Heart left ventricle (tissue), 16 donors: ENCODE data around the gene NCMAP. TPM values are rescaled to one million over a fixed set of nuclear protein-coding genes. Genes with fewer than 3 reads are reported as not detected.

ENCODE experiments used
- ATAC-seq, 4 donors: fragments of 200-7000 bp; cut with Tn5 transposase; one replicate each; pipeline ENCODE4 v1.9.1; 2020 to 2022; ENCODE audit warnings: moderate library complexity in 4 of 4, mild to moderate bottlenecking in 3 of 4, moderate number of reproducible peaks in 1 of 4
- DNase-seq, 5 donors: peaks; one replicate each; pipeline ENCODE4 v3.0.0-alpha.2; 2020
- H3K27ac ChIP-seq, 12 donors: fragments of 200-600 bp; sonication (generic) in 4 of 12; one replicate each; pipeline versions ENCODE4 v1.5.0 to v1.8.0; 2016 to 2022; ENCODE audit warnings: mild to moderate bottlenecking in 2 of 12
- H3K27me3 ChIP-seq, 9 donors: fragments of 200-600 bp; sonication (generic) in 2 of 9; one replicate each; pipeline versions ENCODE4 v1.5.1 to v1.8.0; 2016 to 2022; ENCODE audit warnings: mild to moderate bottlenecking in 3 of 9
- H3K36me3 ChIP-seq, 9 donors: fragments of 200-600 bp; sonication (generic) in 2 of 9; one replicate each; pipeline versions ENCODE4 v1.5.0 to v1.8.0; 2018 to 2022; ENCODE audit warnings: mild to moderate bottlenecking in 2 of 9
- H3K4me1 ChIP-seq, 12 donors: fragments of 200-600 bp; sonication (generic) in 4 of 12; one replicate each; pipeline versions ENCODE4 v1.5.0 to v1.8.0; 2016 to 2022; ENCODE audit warnings: mild to moderate bottlenecking in 3 of 12
- H3K4me3 ChIP-seq, 12 donors: fragments of 200-600 bp; sonication (generic) in 4 of 12; one replicate each; pipeline versions ENCODE4 v1.5.0 to v1.8.0; 2017 to 2022; ENCODE audit warnings: mild to moderate bottlenecking in 9 of 12, moderate library complexity in 4 of 12
- H3K9me3 ChIP-seq, 12 donors: fragments of 200-600 bp; sonication (generic) in 4 of 12; one replicate each; pipeline versions ENCODE4 v1.5.0 to v1.8.0; 2016 to 2022; ENCODE audit warnings: mild to moderate bottlenecking in 1 of 12
- POLR2A ChIP-seq, 2 donors: fragments of 450-650 bp; IDR thresholded peaks; one replicate each; pipeline ENCODE4 v1.6.1; 2017; ENCODE audit warnings: antibody characterized with exemption in 2 of 2, mild to moderate bottlenecking in 2 of 2, moderate library complexity in 2 of 2
- WGBS, 4 donors: extraction: QIAGEN DNeasy Blood & Tissue Kit in 2 of 4; methylation state at CpG; one replicate each; pipeline versions ENCODE4 v1.1.5 to v1.1.7; 2013 to 2018; 5-methylcytosine and 5-hydroxymethylcytosine counted together
- intact Hi-C, 10 donors: fragments of 100-400 bp; cut with DNase I; formaldehyde crosslinking; loops; one replicate each; pipeline versions ENCODE4 v1.11.1 to v1.14.2; 2022
- polyA plus RNA-seq, 2 donors: library from polyadenylated mRNA; stranded (reverse); fragments of 200-250 nt; gene quantifications; one replicate each; pipeline ENCODE4 v1.2.3, GENCODE V29; 2013
- total RNA-seq, 9 donors: library from RNA; depleted of rRNA in 2 of 9; stranded (reverse); fragments of >200 nt in 2 of 9; fragmentation: NEBNext Ultra II Directional in 3 of 9; extraction: Animal tissue kit (Norgen Biotek cat#: 25700) in 3 of 9; gene quantifications; one replicate each; pipeline versions ENCODE4 v1.1.0 to v1.2.4, GENCODE V29; 2016 to 2023
- TF ChIP-seq, protein P1 (sequence below), 12 donors: fragments of 200-600 bp; sonication (generic) in 4 of 12; IDR thresholded peaks; one replicate each; pipeline versions ENCODE4 v1.5.0 to v1.8.0; 2018 to 2022; ENCODE audit warnings: antibody characterized with exemption in 12 of 12, mild to moderate bottlenecking in 5 of 12
- donor health status: ischemic (EF 13 %, LVEDD 7.1; RV severe dilation, severe dysfunction).
- donor health status: healthy with polysubstance abuse.
- donor health status: DM: no; HTN: yes; CAD: no.
- donor health status: DM: no; HTN: no; CAD: no.
- donor health status: ischemic (EF 25% LVEDD 6.9; RV normal size, moderate dysfunction).
- donor health status: ischemic (EF 25% LVEDD 5.7; RV mildly dilated, moderate dysfunction).
- donor health status: healthy.
- donor health status: DM: yes; HTN: yes; CAD: no.
- donor health status: ischemic (EF 35%, LVEDD 5.7; RV mildly dilated, moderate dysfunction).
- donor health status: nonischemic (EF 11% LVEDD 7.7; RV severe dilation, severe dysfunction).
- donor health status: DM: yes; HTN: yes; CAD: no.
- donor health status: PGD.
- donor health status: ischemic (EF 29% LVEDD 5.4; RV normal size, mild dysfunction).
- donor health status: nonischemic (EF 23%, LVEDD 6.1; RV moderate dilation, normal function).

NCMAP gene
- total and polyA plus RNA-seq, 11 donors = 0.08 to 0.29 (median 0.18) TPM; not detected in 5

DNA sequence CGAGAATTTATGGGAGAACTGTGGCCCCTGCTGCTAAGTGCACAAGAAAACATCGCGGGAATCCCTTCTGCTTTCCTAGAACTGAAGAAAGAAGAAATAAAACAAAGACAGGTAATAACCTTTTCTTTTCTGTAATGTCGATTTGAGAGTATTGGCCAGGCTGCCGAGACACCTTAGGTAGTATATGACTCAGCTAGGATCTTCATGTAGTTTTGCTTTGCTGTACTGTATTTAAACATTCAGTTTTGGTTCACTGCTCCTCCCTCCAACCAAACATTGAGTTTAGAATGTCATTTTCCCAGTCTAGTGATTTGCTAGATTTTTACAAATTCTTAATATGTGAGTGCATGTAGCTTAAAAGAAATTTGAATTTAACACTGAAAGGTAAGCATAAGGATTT lies 93.0 kb downstream of the NCMAP start:
- intact Hi-C loops = loop anchor here in 1 of 10 donors (10.0 kb wide), 1 partner anchor 234 kb away; the partner anchor contains the start of genes NIPAL3 and STPG1
- Histone ChIP-seq H3K4me3 (no peak overlapping the region), H3K27ac (no peak overlapping the region), H3K27me3 (no peaks in the 10 kb centered on the region), H3K9me3 (no peaks in the 10 kb centered on the region), H3K36me3 (peaks cover 0 to 89% (median 86%) of the 10 kb centered on the region in 9 donors), H3K4me1 (peaks cover 0 to 22% (median 18%) of the 10 kb centered on the region in 12 donors)
- DNase-seq = no peak
- TF ChIP-seq POLR2A (IDR thresholded peaks at IDR 0.05) = no peak
- TF ChIP-seq, protein P1, sequence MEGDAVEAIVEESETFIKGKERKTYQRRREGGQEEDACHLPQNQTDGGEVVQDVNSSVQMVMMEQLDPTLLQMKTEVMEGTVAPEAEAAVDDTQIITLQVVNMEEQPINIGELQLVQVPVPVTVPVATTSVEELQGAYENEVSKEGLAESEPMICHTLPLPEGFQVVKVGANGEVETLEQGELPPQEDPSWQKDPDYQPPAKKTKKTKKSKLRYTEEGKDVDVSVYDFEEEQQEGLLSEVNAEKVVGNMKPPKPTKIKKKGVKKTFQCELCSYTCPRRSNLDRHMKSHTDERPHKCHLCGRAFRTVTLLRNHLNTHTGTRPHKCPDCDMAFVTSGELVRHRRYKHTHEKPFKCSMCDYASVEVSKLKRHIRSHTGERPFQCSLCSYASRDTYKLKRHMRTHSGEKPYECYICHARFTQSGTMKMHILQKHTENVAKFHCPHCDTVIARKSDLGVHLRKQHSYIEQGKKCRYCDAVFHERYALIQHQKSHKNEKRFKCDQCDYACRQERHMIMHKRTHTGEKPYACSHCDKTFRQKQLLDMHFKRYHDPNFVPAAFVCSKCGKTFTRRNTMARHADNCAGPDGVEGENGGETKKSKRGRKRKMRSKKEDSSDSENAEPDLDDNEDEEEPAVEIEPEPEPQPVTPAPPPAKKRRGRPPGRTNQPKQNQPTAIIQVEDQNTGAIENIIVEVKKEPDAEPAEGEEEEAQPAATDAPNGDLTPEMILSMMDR (IDR thresholded peaks at IDR 0.05) = no peak
- 87 to 96% (median 92%) methylated on average over 5 of the region's 5 CpGs for WGBS, 4 donors
- ATAC-seq = no peak

DNA sequence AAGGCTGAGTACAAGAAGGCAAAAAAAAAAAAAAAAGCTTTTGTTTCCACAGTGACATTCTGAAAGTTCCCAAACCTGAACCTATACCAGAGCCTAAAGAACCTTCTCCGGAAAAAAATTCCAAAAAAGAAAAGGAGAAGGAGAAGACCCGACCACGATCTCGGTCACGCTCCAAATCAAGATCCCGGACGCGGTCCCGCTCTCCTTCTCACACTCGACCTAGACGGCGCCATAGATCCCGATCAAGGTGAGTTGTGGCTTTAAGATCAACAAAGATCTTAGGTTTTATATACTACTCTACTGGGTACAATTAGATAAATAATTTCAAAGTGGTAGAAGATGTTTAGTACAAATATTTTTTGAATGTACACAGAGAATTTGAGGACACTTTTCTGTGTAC lies 96.5 kb downstream of the NCMAP start:
- ATAC-seq (no peak), DNase-seq (no peak)
- TF ChIP-seq POLR2A (IDR thresholded peaks at IDR 0.05) = no peak
- no peaks in the 10 kb centered on the region for H3K9me3 ChIP-seq
- no peak overlapping the region for H3K4me3 ChIP-seq
- no peaks in the 10 kb centered on the region for H3K4me1 ChIP-seq
- no peaks in the 10 kb centered on the region for H3K27me3 ChIP-seq
- intact Hi-C loops = loop anchor here in 3 of 10 donors (2.0 to 10.0 kb wide), 3 partner anchors 18 to 572 kb away; no protein-coding TSS in a partner anchor
- no peak overlapping the region for H3K27ac ChIP-seq
- WGBS, 4 donors = 90 to 95% (median 92%) methylated on average over 13 of the region's 13 CpGs
- peaks cover 0 to 100% (median 100%) of the 10 kb centered on the region in 9 donors for H3K36me3 ChIP-seq

DNA sequence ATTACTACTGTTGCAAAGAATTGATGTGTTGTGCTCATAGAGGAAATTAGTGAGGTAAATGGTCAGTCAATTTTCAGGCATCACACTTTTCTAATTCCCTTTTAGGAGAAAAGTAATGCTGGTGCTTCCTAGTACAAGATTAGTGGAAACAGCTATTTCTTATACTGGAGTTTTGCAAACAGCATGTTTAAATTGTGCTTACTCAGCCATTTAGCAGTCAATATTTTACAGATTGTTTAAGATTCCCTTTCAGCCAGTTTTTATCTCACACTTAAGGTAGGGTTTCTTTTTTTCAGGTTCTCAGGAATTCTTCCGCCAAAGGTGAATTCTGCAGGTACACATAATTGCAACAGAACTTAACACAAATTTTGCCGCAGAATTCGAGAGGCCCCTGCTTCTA lies 98.1 kb downstream of the NCMAP start:
- H3K9me3 ChIP-seq = no peaks in the 10 kb centered on the region
- no peak for ATAC-seq
- no peak overlapping the region for H3K27ac ChIP-seq
- H3K36me3 ChIP-seq = peaks cover 0 to 100% (median 100%) of the 10 kb centered on the region in 9 donors
- intact Hi-C loops = loop anchor here in 2 of 10 donors (5.0 to 10.0 kb wide), 2 partner anchors 568 to 571 kb away; no protein-coding TSS in a partner anchor
- WGBS, 4 donors = 96 to 98% (median 96%) methylated on average over 3 of the region's 3 CpGs
- H3K4me1 ChIP-seq = peaks cover 0 to 4% (median 0%) of the 10 kb centered on the region in 12 donors
- no peak for DNase-seq
- TF ChIP-seq, protein P1 (IDR thresholded peaks at IDR 0.05) = no peak
- TF ChIP-seq POLR2A (IDR thresholded peaks at IDR 0.05) = no peak
- H3K4me3 ChIP-seq = no peak overlapping the region
- no peaks in the 10 kb centered on the region for H3K27me3 ChIP-seq

DNA sequence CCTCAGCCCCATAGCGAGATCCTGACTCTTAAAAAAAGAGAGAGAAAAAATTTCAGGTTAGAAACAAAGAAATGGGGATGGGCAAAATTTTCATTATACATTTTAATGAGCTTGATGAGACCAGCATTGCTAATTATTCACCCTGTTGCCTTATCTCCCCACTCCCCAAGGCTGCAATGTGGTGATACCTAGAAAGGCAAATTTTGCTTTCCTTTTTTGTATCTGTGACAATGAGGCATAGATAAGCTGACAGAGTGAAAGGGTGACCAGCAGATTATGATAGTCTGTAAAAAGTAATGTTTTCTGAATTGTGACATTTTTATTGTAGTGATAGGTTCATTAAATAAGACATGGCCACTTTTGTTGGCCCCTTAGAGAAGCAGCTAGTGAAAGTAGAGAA lies 100.2 kb downstream of the NCMAP start:
- DNase-seq (no peak), ATAC-seq (no peak)
- peaks cover 0 to 8% (median 0%) of the 10 kb centered on the region in 12 donors for H3K4me1 ChIP-seq
- H3K4me3 ChIP-seq = no peak overlapping the region
- no peaks in the 10 kb centered on the region for H3K9me3 ChIP-seq
- intact Hi-C loops = loop anchor here in 3 of 10 donors (5.0 to 10.0 kb wide), 2 partner anchors 569 to 571 kb away; no protein-coding TSS in a partner anchor
- 92 to 100% (median 96%) methylated on average over 1 of the region's 1 CpG for WGBS, 4 donors
- H3K27ac ChIP-seq = no peak overlapping the region
- H3K27me3 ChIP-seq = no peaks in the 10 kb centered on the region
- no peak for TF ChIP-seq POLR2A (IDR thresholded peaks at IDR 0.05)
- TF ChIP-seq, protein P1 (IDR thresholded peaks at IDR 0.05) = no peak
- H3K36me3 ChIP-seq = peaks cover 0 to 100% (median 100%) of the 10 kb centered on the region in 9 donors
